Endothelial cell of hepatic sinusoid (primary cell): Measurements from ENCODE around the gene SAP30BP.

Experiments
- in situ Hi-C: cut with HindIII; loops from 2 replicates; pipeline ENCODE4 v1.10.0; 2017; ENCODE audit warnings: low sequenced_read_pairs

Gene SAP30BP

GRCh38 chr17:75666959-75667790 is at the start of gene SAP30BP, which contains the start of gene RECQL5:
TSS of gene SAP30BP (plus strand) at chr17:75667338. CDS start at chr17:75667373, 35 bp downstream.
TSS of gene RECQL5 (minus strand) at chr17:75667154. CDS start at chr17:75666557, 597 bp downstream.
- in situ Hi-C loops, result no loop called here

GRCh38 chr17:75617675-75618074 is 49.5 kb upstream of the SAP30BP start:
- in situ Hi-C loops, result no loop called here

GRCh38 chr17:75619506-75620431 is 47.4 kb upstream of the SAP30BP start:
- in situ Hi-C loops, result no loop called here

GRCh38 chr17:75621489-75621888 is 45.6 kb upstream of the SAP30BP start:
- in situ Hi-C loops, result no loop called here

- in situ Hi-C loops, result no loop called here
These were observed 45.1 kb upstream of the SAP30BP start for GRCh38 chr17:75622076-75622475.

GRCh38 chr17:75622771-75623273 is 44.3 kb upstream of the SAP30BP start:
- in situ Hi-C loops, result no loop called here

- in situ Hi-C loops, result no loop called here
These were observed 43.8 kb upstream of the SAP30BP start for GRCh38 chr17:75623386-75623785.

GRCh38 chr17:75624021-75624420 is 43.1 kb upstream of the SAP30BP start:
- in situ Hi-C loops, result no loop called here

GRCh38 chr17:75624714-75625345 is 42.3 kb upstream of the SAP30BP start:
- in situ Hi-C loops, result no loop called here

GRCh38 chr17:75625813-75626486 is 41.2 kb upstream of the SAP30BP start:
- in situ Hi-C loops, result no loop called here

- in situ Hi-C loops, result no loop called here
These were observed 40.6 kb upstream of the SAP30BP start for GRCh38 chr17:75626496-75627038.

GRCh38 chr17:75627094-75627493 is 40.0 kb upstream of the SAP30BP start:
- in situ Hi-C loops, result no loop called here

GRCh38 chr17:75628425-75628824 is 38.7 kb upstream of the SAP30BP start:
- in situ Hi-C loops, result no loop called here

GRCh38 chr17:75629157-75629556 is 38.0 kb upstream of the SAP30BP start:
- in situ Hi-C loops, result no loop called here

GRCh38 chr17:75630071-75630917 is 36.8 kb upstream of the SAP30BP start:
- in situ Hi-C loops, result no loop called here

GRCh38 chr17:75631353-75631752 is 35.8 kb upstream of the SAP30BP start:
- in situ Hi-C loops, result no loop called here

- in situ Hi-C loops, result no loop called here
These were observed 34.7 kb upstream of the SAP30BP start for GRCh38 chr17:75632428-75632827.

GRCh38 chr17:75632863-75633485 is 34.2 kb upstream of the SAP30BP start, which contains the start of gene SMIM5:
TSS of gene SMIM5 (plus strand) at chr17:75633434. CDS start at chr17:75640202, 6,768 bp downstream.
- in situ Hi-C loops, result no loop called here
